Dermis blood vessel endothelial cell (primary cell): ENCODE results near the gene CD320. TPM values are rescaled to one million over a fixed set of nuclear protein-coding genes. Genes with fewer than 3 reads are reported as not detected.
"Not testable (repeated sequence)": the region's sequence is repeated elsewhere in the genome, so short reads cannot be mapped to it uniquely, and the experiment has no call there.

Experiments
- DNase-seq: peaks from one replicate; pipeline ENCODE4 v3.0.0; 2010
- total RNA-seq: library from RNA; depleted of rRNA; stranded (reverse); fragments of >200 nt; gene quantifications from 2 replicates; pipeline ENCODE4 v1.2.3, GENCODE V29; 2014

Gene CD320
- total RNA-seq, 1 donor from 2014 or later: 38.8 TPM

DNA sequence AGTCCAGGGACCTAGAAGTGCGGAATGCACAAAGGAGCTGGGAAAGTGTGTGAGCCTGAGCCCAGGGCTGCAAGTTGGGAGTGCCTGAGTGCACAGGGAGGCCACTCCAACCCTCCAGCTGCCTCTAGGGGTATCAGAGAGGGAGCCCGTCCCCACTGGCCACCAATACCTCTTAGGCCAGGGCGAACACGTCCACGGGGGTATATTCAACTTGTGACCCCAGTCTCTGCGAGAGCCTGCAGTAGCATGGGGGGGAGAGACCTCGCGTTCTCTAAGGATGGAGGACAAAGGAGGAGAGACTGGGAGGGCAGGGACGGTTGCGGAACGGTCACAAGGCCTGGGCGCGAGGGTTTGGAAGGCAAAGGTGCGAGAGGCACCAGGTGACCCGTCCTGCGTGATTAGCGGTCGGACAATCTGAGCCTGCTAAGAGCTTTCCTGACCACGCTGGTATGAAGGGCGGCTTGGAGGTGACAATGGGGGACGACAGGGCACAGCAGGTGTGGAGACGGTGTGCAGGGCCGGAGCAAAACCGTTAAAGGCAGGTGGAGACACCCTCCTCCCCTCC lies 676 bp downstream of the CD320 start:
- peak; percentile 22 for DNase-seq

DNA sequence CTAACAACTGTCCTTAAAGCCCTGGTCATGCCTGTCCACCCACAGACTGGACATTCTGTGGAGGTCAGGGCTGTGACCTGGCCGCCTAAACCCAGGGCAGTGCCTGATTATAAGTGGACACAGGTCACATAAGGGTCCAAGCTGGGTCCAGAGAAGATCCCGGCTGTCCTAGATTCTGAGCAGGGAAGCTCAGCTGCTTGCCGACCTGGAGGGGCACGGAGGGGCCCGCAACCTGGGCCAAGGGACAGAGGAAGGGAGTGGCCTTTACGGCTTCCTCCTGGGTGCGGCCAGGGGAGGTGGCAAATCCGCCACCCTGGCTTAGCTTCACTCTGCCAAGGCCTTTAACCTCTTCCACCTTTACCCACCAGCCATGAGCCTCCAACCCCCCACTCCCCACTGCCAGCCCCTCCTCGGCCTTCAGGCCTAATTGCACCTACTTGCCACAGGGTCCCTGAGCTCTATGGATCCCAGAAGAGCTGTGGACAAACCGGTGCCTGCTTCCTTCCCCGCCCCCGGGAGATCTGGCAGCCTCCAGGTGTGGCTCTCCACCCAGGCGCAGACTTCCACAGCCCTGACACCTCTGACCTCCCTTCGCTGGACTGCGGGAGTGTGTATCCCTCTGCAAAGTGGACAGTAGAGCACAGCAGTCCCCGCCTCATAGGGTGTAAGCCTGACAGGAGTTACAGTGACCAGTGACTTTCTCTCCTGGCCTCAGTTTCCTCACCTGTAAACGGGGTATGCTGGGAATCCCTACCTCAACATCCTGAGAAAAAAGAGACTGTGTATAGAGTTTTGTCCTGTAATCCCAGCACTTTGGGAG lies 1.7 kb downstream of the CD320 start:
- DNase-seq: no peak

DNA sequence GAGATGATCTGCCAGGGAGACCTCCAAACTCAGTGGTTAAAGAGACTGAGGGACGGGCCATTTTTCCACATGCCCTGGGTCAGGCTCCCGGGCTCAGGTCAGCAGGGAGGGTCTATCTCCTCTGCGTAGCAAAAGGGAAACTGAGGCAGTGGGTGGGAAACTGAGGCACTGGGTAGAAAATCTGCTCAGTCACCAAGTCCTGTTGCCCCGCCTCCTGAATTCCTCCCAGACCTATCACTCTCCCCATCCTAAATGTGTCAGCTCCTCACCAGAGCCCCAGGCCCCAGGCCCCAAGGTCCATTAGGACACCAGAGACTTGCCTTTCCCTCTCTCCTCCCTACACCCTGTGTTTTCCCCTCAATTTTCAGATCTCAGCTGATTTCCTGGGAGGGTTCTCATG lies 2.4 kb downstream of the CD320 start:
- no peak for DNase-seq

DNA sequence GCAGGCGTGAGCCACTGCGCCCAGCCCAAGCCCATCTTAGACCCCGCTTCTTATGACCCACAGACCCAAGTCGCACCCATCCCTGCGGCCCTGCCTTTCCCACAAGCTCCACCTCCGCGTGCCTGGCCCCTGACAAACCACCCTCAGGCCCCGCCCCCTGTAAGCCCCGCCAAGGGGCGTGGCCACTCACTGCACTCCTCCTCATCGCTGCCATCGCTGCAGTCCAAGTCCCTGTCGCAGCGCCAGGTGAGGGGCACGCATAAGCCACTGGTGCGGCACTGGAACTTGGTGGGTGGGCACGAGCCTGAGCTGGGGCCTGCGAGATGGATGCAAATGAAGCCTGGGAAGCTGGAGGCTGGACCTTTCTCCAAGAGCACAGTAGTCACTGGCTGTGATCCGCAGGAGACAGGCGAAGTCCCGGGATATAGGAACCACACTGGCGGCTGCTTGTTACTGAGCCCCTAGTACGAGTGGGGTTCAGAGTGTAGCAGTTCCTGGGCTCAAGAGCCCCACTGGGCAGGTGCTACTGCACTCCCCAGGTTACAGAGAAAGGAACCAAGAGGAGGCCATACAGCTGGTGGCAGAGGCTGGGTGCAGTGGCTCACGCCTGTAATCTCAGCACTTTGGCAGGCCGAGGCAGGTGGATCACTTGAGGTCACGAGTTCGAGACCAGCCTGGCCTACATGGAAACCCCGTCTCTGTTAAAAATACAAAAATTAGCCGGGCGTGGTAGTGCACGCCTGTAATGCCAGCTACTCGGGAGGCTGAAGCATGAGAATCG lies 3.1 kb downstream of the CD320 start:
- DNase-seq: no peak

DNA sequence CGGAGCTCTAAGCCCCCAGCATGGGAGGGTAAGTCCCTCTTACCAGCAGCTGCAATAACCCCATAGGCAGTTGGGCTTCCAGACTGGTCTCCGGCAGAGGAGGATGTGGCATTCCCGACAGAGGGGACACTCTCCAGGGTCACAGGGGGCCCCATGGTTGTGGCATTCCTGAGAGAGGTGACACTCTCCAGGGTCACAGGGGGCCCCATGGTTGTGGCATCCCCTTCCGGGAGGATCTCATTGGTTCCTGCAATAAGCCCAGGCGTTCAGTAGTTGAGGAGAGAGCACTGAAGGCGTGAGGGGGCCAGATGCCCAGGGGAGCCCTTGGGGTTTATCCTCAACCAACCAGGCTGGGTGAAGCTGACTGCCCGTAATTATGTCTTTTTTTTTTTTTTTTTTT lies 5.4 kb downstream of the CD320 start:
- no peak for DNase-seq

DNA sequence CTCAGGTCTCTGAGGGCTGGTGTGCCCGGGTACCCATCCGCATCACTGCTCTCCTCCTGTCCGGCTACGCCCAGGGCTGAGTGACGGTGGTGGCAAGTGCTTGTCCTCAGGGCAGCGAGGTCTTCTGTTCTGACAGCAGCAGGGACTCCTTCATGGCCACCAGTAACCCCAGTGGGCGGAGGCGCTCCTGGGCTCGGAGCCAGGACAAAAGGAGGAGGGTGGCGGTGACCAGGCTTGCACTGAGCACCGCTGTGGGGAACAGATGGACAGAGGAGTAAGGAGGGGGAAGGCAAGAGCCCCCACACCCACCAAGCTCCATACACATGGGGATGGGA lies 5.8 kb downstream of the CD320 start:
- no peak for DNase-seq

DNA sequence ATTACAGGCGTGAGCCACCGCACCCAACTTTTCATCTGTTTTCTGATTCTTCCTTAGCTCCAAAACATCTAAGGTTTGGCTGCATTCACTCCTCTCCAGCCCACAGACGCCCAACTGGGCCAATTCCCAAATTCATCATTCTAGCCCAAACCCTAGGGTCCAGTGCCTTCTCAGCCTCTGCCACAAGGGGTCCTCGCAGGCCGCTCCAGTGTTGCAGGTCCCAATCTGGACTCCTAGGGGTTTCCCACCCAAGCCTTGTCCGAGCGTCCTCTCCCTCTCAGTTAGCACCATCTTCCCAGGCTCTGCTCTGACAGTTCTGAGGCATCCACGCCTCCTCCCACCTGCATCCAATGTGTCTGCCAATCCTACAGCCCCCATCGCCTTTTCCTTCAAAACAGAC lies 16.8 kb downstream of the CD320 start:
- not testable (repeated sequence) for DNase-seq

DNA sequence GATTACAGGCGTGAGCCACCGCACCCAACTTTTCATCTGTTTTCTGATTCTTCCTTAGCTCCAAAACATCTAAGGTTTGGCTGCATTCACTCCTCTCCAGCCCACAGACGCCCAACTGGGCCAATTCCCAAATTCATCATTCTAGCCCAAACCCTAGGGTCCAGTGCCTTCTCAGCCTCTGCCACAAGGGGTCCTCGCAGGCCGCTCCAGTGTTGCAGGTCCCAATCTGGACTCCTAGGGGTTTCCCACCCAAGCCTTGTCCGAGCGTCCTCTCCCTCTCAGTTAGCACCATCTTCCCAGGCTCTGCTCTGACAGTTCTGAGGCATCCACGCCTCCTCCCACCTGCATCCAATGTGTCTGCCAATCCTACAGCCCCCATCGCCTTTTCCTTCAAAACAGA lies 31.6 kb downstream of the CD320 start:
- DNase-seq: not testable (repeated sequence)

DNA sequence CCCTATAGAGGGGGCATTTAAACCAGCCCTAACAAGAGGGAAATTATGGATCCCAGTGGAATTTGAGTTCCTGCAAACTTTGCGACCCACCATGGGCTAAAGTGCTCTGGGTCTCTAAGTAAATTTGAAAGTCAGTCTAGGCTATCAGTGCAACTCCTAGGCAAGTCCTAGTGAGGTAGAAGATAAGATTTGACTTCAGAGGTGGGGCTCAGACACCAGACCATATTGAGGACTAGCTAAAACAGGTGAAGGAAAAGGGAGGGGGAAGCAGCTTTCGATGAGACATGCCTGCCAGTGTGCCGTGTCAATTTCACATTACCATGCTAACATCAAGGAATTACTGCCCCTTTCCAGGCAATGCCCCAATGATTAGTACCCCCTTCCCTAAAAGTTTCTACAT lies 38.4 kb downstream of the CD320 start:
- DNase-seq: no peak

DNA sequence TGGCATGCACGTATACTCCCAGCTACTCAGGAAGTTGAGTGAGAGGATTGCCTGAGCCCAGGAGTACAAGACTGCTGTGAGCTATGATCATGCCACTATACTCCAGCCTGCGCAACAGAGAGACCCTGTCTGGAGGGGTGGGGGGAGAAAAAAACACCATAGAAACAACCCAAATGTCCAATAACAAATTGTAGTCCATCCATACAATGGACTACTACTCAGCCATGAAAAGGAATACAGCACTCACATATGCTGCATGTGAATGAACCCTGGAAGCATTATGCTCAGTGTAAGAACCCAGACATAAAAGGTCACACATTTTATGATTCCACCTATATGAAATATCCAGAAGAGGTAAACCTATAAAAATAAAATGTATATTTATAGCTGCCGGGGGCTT lies 42.3 kb downstream of the CD320 start:
- no peak for DNase-seq

DNA sequence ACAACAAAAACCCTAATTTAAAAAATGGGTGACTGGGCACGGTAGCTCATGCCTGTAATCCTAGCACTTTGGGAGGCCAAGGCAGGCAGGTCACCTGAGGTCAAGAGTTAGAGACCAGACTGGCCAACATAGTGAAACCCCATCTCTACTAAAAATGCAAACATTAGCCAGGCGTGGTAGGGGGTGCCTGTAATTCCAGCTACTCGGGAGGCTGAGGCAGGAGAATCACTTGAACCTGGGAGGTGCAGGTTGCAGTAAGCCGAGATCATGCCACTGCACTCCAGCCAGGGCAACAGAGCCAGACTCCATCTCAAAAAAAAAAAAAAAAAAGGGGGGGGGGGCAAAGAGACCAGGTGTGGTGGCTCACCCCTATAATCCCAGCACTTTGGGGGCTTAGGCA lies 43.9 kb downstream of the CD320 start:
- DNase-seq: not testable (repeated sequence)

DNA sequence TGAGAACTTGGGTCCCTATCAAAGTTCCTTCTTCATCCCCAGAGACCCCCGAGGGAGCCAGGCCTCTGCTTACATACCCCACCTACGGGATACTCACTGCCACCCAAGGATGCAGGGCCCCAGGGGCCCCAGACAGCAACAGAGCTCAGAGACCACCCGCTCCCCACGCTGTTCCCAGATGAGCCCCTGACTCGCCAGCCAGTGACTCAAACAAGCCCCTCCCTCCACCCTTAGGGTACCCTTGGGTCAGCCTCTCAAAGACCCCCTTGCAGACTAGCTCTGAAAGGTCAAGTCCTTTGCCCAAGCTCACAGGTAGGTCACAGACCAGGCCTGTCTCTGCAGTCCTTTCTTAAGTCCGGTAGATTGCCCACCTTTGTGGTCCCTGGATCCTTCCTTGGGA lies 45.7 kb downstream of the CD320 start:
- DNase-seq: no peak

DNA sequence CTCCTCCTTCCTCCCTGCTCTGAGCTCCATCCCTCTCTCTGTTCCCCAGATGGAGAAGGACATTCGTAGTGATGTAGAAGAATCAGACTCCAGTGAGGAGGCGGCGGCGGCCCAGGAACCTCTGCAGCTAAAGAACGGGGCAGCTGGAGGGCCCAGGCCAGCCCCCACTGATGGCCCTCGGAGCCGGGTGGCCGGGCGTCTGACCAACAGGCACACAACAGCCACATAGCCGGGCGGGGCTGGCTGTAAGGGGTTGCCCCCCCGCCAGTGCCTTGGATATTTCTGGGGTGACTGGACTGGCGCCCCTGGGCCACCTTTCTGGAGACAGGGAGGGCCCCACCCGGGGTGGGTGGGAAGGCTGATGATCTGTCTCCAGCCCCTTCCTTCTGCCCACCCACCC lies 46.3 kb downstream of the CD320 start:
- no peak for DNase-seq

DNA sequence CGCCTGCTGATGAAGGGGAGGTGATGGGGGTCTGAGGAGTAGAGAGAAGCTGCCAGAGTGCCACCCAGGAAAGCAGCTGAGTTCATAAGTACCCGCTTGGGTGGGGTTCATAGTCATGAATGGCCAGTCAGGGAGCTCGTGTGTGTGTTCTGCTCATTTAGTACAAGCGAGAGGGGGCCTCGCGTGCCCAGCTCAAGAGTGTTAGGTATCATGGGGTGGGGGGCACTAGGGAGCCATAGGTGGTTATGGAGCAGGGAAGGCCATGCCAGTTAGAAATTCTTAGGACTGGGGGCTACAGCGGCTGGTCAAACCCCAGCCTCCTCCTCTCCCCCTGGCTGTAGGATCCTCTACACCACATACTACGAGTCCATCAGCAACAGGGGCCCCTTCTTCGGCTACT lies 46.8 kb downstream of the CD320 start:
- DNase-seq: no peak

DNA sequence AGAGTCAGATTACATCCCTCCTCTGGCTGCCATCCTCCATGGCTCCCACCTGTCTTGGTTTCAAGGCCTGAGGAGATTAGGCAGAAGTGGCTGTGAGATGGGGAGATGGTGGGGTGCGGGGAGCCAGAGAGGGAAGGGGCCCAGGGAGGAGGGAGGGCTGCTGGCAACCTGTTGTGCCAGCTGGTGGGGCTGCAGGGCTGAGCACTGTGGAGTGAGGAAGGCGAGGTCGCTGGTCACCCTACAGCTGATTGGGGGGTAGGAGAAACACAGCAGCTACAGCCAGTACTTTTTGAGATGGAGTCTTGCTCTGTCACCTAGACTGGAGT lies 48.3 kb downstream of the CD320 start:
- no peak for DNase-seq

DNA sequence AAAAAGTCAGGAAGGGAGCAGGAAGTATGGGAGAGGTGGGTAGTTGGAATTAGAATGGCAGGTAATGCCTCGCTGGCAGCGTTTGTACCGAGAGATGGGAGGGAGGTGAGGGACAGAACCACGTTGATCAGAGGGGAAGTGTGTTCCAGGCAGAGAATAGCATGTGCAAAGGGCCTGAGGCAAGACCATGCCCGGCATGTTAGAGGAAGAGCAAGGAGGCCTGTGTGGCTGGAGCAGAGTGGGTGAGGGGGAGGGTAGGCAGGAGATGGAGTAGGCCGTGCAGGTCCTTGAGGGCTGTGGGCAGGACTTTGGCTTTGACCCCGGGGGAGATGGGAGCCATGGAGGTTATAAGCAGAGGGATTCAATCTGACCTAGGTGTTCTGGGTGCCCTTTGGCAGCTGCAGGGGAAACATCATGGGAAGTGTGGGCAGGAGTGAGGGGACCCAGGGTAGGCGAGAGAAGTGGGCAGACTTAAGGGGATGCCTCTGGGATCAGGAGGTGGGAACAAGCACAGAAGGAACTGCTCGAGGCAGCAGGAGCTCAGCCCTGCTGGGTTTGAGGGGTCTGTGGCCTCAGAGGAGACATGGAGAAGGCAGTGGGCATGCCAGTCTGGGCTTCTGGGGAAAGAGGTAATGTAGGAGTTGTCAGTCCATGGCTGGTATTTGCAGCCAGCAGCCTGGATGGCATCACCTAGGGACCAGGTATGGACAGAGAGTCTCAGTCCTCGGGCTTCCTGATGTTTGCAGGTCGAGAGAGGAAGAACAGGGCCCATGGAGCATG lies 48.8 kb downstream of the CD320 start:
- no peak for DNase-seq

DNA sequence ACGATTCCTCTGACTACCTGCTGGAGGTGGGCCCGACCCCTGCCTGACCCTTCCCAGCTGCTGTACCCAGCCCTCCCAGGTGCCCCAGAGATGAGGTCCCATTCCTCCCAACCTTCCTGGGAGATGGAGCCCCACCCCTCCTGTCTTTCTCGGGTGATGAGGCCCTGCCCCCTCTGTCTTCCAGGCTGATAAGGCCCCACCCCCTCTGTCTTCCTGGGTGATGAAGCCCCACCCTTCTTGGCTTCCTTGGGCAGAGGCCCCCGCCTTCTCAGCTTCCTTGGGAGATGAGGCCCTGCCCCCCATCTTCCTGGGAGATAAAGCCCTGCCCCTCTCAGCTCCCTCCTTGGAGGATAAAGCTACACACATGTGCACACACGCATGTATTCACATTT lies 51.1 kb downstream of the CD320 start:
- DNase-seq: no peak

DNA sequence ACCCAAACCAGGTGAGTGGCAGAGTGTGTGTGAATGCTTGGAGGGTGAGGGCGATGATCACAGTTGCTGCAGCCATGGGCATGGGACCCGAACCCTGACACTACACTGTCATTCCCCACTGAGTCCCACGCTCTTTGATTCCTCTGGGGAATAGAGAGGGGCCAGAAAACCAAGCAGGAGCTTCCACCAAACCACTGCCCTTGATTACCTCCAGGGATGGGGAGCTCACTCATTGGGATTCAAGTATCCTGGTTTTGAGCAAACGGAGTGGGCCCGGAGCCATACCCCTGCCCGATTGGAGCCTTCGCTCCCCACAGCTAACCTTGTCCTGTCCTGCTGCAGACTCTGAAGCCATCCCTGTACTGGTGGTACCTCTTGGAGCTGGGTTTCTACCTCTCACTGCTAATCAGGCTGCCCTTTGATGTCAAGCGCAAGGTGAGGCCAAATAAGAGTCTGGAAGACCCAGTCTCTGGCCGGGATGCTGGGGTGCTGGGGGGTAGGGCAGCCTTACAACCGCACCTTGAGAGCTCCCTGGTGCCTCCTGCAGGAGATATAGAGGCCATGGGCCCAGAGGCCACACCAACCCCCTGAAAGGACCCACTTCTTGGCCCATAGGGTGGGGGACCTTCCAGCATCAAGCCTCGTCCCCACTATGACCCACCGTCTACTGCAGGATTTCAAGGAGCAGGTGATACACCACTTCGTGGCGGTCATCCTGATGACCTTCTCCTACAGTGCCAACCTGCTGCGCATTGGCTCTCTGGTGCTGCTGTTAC lies 51.7 kb downstream of the CD320 start:
- no peak for DNase-seq

DNA sequence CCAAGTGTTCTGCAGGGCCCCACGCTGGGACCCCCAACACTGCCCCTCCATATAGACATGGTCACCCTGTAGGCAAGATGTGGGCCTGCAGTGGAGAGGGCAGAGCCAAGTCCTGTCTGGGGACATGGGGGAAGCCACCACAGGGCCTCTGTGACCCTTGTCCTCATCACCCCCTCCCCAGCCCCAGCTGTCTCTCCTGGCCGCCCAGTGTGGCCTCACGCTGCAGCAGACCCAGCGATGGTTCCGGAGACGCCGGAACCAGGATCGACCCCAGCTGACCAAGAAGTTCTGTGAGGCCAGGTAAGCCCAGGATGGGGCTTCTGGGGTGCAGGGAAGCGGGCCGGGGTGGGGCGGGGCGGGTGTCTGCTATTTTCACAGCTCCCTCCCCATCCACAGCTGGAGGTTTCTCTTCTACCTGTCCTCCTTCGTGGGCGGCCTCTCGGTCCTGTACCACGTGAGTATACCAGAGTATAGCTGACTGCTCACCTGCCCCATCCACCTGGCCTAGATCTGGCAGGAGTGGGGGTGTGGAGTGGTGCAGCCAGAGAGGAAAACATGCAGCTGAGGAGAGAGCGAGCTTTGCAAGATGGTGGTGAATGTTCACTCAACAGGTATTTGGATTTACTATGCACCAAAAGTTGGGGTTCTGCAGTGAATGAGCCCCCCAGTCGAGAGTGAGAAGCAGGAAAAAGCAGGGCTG lies 52.6 kb downstream of the CD320 start:
- no peak for DNase-seq

DNA sequence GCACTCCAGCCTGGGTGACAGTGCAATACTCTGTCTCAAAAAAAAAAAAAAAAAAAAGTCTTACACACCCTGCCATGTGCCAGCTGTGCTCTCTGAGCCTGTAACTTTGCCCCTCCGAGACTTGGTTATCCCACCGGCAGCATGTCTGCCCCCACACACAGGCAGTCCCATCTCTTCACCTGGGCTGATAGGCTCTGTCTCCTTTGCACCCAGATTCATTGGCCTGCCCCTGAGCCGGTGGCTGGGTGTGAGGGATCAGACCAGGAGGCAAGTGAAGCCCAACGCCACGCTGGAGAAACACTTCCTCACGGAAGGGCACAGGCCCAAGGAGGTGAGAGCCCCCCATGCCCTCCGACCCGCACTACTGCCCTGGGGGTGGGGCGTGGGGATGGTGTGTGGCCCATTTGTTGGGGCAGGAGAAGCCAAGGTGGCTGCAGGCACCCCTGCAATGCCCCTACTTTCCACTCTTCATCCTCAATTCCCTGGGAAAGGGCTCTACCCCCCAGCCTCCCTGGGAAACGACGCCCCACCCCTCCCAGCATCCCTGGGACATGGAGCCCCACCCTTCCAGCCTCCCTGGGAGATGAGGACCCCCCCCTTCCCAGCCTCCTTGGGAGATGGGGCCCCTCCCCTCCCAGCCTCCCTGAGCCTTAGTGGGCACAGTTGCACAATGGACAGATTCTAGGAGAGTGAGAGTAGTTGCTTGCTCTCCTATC lies 53.7 kb downstream of the CD320 start:
- DNase-seq: no peak

DNA sequence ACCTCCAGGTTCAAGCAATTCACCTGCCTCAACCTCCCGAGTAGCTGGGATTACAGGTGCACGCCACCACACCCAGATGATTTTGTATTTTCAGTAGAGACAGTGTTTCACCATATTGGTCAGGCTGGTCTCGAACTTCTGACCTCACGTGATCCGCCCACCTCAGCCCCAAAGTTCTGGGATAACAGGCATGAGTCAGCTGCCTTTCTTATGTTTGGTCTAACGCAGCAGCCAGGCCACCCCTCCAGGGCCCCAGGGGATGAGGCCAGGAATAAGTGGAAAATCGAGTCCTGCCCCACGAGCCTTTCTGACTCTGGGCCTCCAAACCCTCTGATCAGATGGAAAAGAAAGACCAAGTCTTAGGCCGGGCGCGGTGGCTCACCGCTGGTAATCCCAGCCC lies 54.5 kb downstream of the CD320 start:
- DNase-seq: no peak
